Measurements from ENCODE around the gene KCNG4.
"Not testable (repeated sequence)": the region's sequence is repeated elsewhere in the genome, so short reads cannot be mapped to it uniquely, and the experiment has no call there.

- TF ChIP-seq CTCF (IDR thresholded peaks at IDR 0.05); POLR2AphosphoS5 (IDR thresholded peaks at IDR 0.05; ENCODE audit: low read depth, low read length); SIN3A (IDR thresholded peaks at IDR 0.05; ENCODE audit: borderline replicate concordance, insufficient read depth, low read depth, low read length); REST (IDR thresholded peaks at IDR 0.05; ENCODE audit: insufficient read depth in 1 of 2, low read depth in 2 of 2, low read length in 1 of 2); TCF7L2 (IDR thresholded peaks at IDR 0.05; ENCODE audit: low read depth, low read length): not testable (repeated sequence)
These were observed 34.7 kb downstream of the KCNG4 start for GRCh38 chr16:84205123-84205522.
